CD14-positive monocyte (primary cell): ENCODE measurements around the gene DYNC1I1. TPM values are rescaled to one million over a fixed set of nuclear protein-coding genes. Genes with fewer than 3 reads are reported as not detected.

Source experiments
- DNase-seq, 3 donors: peaks; one replicate each; pipeline ENCODE4 v3.0.0-alpha.2; 2011 to 2022
- H2AFZ ChIP-seq: 2 replicates; pipeline ENCODE4 v1.6.0; 2012; ENCODE audit warnings: mild to moderate bottlenecking, low read depth, low read length, inconsistent platforms; ENCODE audit not compliant: insufficient read depth, poor library complexity, severe bottlenecking
- H3K27ac ChIP-seq, 2 donors: 1 replicate in 1 of 2; 2 replicates in 1 of 2; pipeline ENCODE4 v1.5.1; 2012 to 2013; ENCODE audit warnings: low read length in 2 of 2, control low read depth in 1 of 2, inconsistent platforms in 1 of 2, low read depth in 1 of 2, mild to moderate bottlenecking in 1 of 2
- H3K27me3 ChIP-seq, 2 donors: one replicate each; pipeline versions ENCODE4 v1.6.0 to v1.6.1; 2011 to 2013; ENCODE audit warnings: low read length in 2 of 2; ENCODE audit not compliant: control insufficient read depth in 2 of 2, insufficient read depth in 2 of 2
- H3K36me3 ChIP-seq, 2 donors: replicated peaks in 1 of 2; 1 replicate in 1 of 2; 2 replicates in 1 of 2; pipeline versions ENCODE4 v1.5.1 to v1.6.1; 2012 to 2013; ENCODE audit warnings: low read length in 2 of 2, control low read depth in 1 of 2, inconsistent platforms in 1 of 2, mild to moderate bottlenecking in 1 of 2; ENCODE audit not compliant: insufficient read depth in 2 of 2, control insufficient read depth in 1 of 2
- H3K4me1 ChIP-seq, 2 donors: 1 replicate in 1 of 2; 2 replicates in 1 of 2; pipeline versions ENCODE4 v1.5.1 to v1.6.1; 2012 to 2013; ENCODE audit warnings: low read length in 2 of 2, control low read depth in 1 of 2, inconsistent platforms in 1 of 2, mild to moderate bottlenecking in 1 of 2, moderate library complexity in 1 of 2; ENCODE audit not compliant: insufficient read depth in 2 of 2, control insufficient read depth in 1 of 2
- H3K4me2 ChIP-seq: replicated peaks from 2 replicates; pipeline ENCODE3; 2012; ENCODE audit warnings: low read length, moderate library complexity, mild to moderate bottlenecking; ENCODE audit not compliant: poor library complexity, severe bottlenecking; ENCODE audit errors: extremely low read depth
- H3K4me3 ChIP-seq, 3 experiments: fragments of 200-600 bp in 1 of 3; sonication (generic) in 1 of 3; replicated peaks in 1 of 3; 1 replicate in 2 of 3; 2 replicates in 1 of 3; pipeline ENCODE4 v1.5.1; 2011 to 2013; ENCODE audit warnings: low read length in 3 of 3, mild to moderate bottlenecking in 3 of 3, control low read depth in 2 of 3, low read depth in 2 of 3, inconsistent platforms in 1 of 3, moderate library complexity in 1 of 3
- H3K79me2 ChIP-seq: 2 replicates; pipeline ENCODE4 v1.6.0; 2012; ENCODE audit warnings: mild to moderate bottlenecking, control low read depth, inconsistent platforms, low read length, moderate library complexity; ENCODE audit not compliant: insufficient read depth
- H3K9ac ChIP-seq: 2 replicates; pipeline ENCODE4 v1.6.0; 2017; ENCODE audit warnings: low read length, mild to moderate bottlenecking; ENCODE audit not compliant: insufficient read depth, poor library complexity, severe bottlenecking
- H3K9me3 ChIP-seq, 2 donors: replicated peaks in 1 of 2; 1 replicate in 1 of 2; 2 replicates in 1 of 2; pipeline versions ENCODE4 v1.5.1 to v1.6.1; 2012 to 2013; ENCODE audit warnings: low read length in 2 of 2, control low read depth in 1 of 2; ENCODE audit not compliant: control insufficient read depth in 1 of 2, insufficient read depth in 1 of 2
- H4K20me1 ChIP-seq: 2 replicates; pipeline ENCODE4 v1.6.0; 2012; ENCODE audit warnings: mild to moderate bottlenecking, low read length, control low read depth, moderate library complexity; ENCODE audit not compliant: insufficient read depth
- H3K27ac Mint-ChIP-seq, 7 donors: one replicate each; pipeline ENCODE4 v1.8.0; 2020; ENCODE audit warnings: mild to moderate bottlenecking in 7 of 7, mixed read lengths in 7 of 7, moderate library complexity in 6 of 7, inconsistent platforms in 2 of 7
- H3K27me3 Mint-ChIP-seq, 3 donors: one replicate each; pipeline ENCODE4 v1.8.0; 2021 to 2022; ENCODE audit warnings: low read depth in 3 of 3, mild to moderate bottlenecking in 3 of 3, mixed read lengths in 3 of 3, moderate library complexity in 3 of 3, inconsistent platforms in 1 of 3
- H3K36me3 Mint-ChIP-seq, 2 donors: one replicate each; pipeline ENCODE4 v1.8.0; 2020; ENCODE audit warnings: mixed read lengths in 2 of 2, inconsistent platforms in 1 of 2, mild to moderate bottlenecking in 1 of 2
- H3K4me1 Mint-ChIP-seq: one replicate; pipeline ENCODE4 v1.8.0; 2020; ENCODE audit warnings: mild to moderate bottlenecking, mixed read lengths
- H3K4me3 Mint-ChIP-seq, 2 donors: one replicate each; pipeline ENCODE4 v1.8.0; 2020; ENCODE audit warnings: mild to moderate bottlenecking in 2 of 2, mixed read lengths in 2 of 2, moderate library complexity in 1 of 2
- H3K9me3 Mint-ChIP-seq, 7 donors: one replicate each; pipeline ENCODE4 v1.8.0; 2020 to 2022; ENCODE audit warnings: mixed read lengths in 7 of 7, mild to moderate bottlenecking in 6 of 7, moderate library complexity in 6 of 7, inconsistent platforms in 2 of 7
- WGBS: methylation state at CpG from one replicate; pipeline ENCODE4 v1.1.5; 2013; ENCODE audit warnings: missing lambda C conversion rate; ENCODE audit not compliant: insufficient coverage; 5-methylcytosine and 5-hydroxymethylcytosine counted together
- intact Hi-C, 2 donors: fragments of 100-400 bp; cut with micrococcal nuclease; formaldehyde crosslinking; loops; one replicate each; pipeline versions ENCODE4 v1.15.0 to v1.15.1; 2023
- polyA plus RNA-seq, 3 donors: library from polyadenylated mRNA; depleted of rRNA in 1 of 3; unstranded in 2 of 3; stranded (reverse) in 1 of 3; fragments of 300-500 nt in 2 of 3; fragments of >200 nt in 1 of 3; fragmentation: Illumina TruSeq in 2 of 3; gene quantifications; 1 replicate in 2 of 3; 2 replicates in 1 of 3; pipeline ENCODE4 v1.2.3, GENCODE V29; 2012 to 2021
- TF ChIP-seq, protein P1 (sequence below): fragments of 200-600 bp; IDR thresholded peaks from one replicate; pipeline ENCODE4 v1.8.0; 2022; ENCODE audit warnings: antibody characterized with exemption, mild to moderate bottlenecking

The DYNC1I1 gene
- polyA plus RNA-seq, 3 donors: not detected

DNA sequence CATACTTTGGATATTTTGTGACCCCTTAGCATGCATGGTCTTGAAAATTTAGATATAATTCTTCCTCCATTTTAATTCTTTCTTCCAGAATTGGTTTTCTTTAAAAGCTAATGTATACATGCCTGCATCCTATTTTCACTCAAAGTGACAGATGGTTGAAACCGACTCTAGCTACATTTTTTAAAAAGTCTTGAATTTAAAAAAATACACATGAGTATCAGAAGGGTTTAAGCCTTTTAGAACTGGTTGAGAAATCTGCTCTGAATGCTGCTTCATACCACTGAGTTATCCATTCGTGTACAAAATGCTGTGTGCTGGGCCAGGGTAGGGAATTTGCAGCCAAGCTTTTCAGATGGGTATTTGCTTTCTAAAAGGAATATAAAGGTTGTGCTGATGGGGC lies 16.5 kb downstream of the DYNC1I1 start:
- DNase-seq: no peak
- no peaks in the 10 kb centered on the region for H3K4me1 ChIP-seq
- H3K9me3 Mint-ChIP-seq: peaks cover 0 to 3% (median 0%) of the 10 kb centered on the region in 7 donors
- no peaks in the 10 kb centered on the region for H3K4me1 Mint-ChIP-seq
- no peaks in the 10 kb centered on the region for H3K9me3 ChIP-seq
- TF ChIP-seq, protein P1, sequence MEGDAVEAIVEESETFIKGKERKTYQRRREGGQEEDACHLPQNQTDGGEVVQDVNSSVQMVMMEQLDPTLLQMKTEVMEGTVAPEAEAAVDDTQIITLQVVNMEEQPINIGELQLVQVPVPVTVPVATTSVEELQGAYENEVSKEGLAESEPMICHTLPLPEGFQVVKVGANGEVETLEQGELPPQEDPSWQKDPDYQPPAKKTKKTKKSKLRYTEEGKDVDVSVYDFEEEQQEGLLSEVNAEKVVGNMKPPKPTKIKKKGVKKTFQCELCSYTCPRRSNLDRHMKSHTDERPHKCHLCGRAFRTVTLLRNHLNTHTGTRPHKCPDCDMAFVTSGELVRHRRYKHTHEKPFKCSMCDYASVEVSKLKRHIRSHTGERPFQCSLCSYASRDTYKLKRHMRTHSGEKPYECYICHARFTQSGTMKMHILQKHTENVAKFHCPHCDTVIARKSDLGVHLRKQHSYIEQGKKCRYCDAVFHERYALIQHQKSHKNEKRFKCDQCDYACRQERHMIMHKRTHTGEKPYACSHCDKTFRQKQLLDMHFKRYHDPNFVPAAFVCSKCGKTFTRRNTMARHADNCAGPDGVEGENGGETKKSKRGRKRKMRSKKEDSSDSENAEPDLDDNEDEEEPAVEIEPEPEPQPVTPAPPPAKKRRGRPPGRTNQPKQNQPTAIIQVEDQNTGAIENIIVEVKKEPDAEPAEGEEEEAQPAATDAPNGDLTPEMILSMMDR: no peak
- WGBS: 75% methylated on average over 1 of the region's 2 CpGs
- no peak overlapping the region for H3K27ac ChIP-seq
- no peaks in the 10 kb centered on the region for H3K36me3 Mint-ChIP-seq
- H3K27me3 Mint-ChIP-seq: peaks cover 0 to 5% (median 0%) of the 10 kb centered on the region in 3 donors
- no peaks in the 10 kb centered on the region for H4K20me1 ChIP-seq
- no peak overlapping the region for H2AFZ ChIP-seq
- H3K36me3 ChIP-seq: no peaks in the 10 kb centered on the region
- H3K27me3 ChIP-seq: no peaks in the 10 kb centered on the region
- H3K4me3 ChIP-seq: no peak overlapping the region
- H3K27ac Mint-ChIP-seq: no peak overlapping the region
- intact Hi-C loops: no loop called here
- H3K4me2 ChIP-seq: no peak overlapping the region
- no peak overlapping the region for H3K4me3 Mint-ChIP-seq
- H3K9ac ChIP-seq: no peak overlapping the region
- H3K79me2 ChIP-seq: no peaks in the 10 kb centered on the region

DNA sequence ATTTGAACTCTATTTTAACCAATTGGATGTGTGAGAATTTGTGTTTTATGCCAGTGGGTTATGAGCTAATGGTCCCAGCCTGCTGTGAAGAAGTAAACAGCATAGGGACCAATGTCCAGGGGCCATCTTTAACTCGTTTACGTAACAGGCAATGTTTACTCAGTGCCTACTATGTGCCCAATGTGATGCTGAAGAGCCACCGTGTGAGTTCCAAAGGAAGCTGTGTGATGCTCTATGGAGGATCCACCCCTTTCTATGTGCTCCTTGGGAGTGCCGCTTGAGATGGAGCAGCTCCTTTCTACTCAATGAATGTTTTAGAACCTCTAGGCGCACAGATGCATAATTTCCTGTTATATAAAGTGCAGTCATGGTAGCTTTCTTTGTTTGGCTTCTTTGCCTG lies 21.3 kb downstream of the DYNC1I1 start:
- H3K36me3 ChIP-seq: no peaks in the 10 kb centered on the region
- Mint-ChIP-seq H3K36me3 (no peaks in the 10 kb centered on the region), H3K4me3 (no peak overlapping the region), H3K27ac (no peak overlapping the region), H3K9me3 (no peaks in the 10 kb centered on the region), H3K4me1 (no peaks in the 10 kb centered on the region), H3K27me3 (peaks cover 0 to 3% (median 0%) of the 10 kb centered on the region in 3 donors)
- no peaks in the 10 kb centered on the region for H3K79me2 ChIP-seq
- intact Hi-C loops: no loop called here
- no peak overlapping the region for H3K4me3 ChIP-seq
- no peak overlapping the region for H3K9ac ChIP-seq
- 100% methylated on average over 3 of the region's 5 CpGs for WGBS
- H4K20me1 ChIP-seq: no peaks in the 10 kb centered on the region
- no peak overlapping the region for H2AFZ ChIP-seq
- H3K9me3 ChIP-seq: no peaks in the 10 kb centered on the region
- TF ChIP-seq, protein P1: no peak
- H3K27ac ChIP-seq: no peak overlapping the region
- H3K4me1 ChIP-seq: no peaks in the 10 kb centered on the region
- no peak for DNase-seq
- H3K4me2 ChIP-seq: no peak overlapping the region
- no peaks in the 10 kb centered on the region for H3K27me3 ChIP-seq
